NK-92 (cell line): ENCODE data around the gene STK33.

ENCODE experiments used
- DNase-seq: peaks from one replicate; lab custom pipeline; 2025; ENCODE audit not compliant: unreplicated experiment; lab: John Stamatoyannopoulos, UW

STK33 gene

GRCh38 chr11:8375932-8376331, 218.1 kb downstream of the STK33 start:
- no peak for DNase-seq

GRCh38 chr11:8375460-8375859, 218.6 kb downstream of the STK33 start:
- no peak for DNase-seq

GRCh38 chr11:8374716-8375115, 219.3 kb downstream of the STK33 start:
- DNase-seq = no peak

DNA sequence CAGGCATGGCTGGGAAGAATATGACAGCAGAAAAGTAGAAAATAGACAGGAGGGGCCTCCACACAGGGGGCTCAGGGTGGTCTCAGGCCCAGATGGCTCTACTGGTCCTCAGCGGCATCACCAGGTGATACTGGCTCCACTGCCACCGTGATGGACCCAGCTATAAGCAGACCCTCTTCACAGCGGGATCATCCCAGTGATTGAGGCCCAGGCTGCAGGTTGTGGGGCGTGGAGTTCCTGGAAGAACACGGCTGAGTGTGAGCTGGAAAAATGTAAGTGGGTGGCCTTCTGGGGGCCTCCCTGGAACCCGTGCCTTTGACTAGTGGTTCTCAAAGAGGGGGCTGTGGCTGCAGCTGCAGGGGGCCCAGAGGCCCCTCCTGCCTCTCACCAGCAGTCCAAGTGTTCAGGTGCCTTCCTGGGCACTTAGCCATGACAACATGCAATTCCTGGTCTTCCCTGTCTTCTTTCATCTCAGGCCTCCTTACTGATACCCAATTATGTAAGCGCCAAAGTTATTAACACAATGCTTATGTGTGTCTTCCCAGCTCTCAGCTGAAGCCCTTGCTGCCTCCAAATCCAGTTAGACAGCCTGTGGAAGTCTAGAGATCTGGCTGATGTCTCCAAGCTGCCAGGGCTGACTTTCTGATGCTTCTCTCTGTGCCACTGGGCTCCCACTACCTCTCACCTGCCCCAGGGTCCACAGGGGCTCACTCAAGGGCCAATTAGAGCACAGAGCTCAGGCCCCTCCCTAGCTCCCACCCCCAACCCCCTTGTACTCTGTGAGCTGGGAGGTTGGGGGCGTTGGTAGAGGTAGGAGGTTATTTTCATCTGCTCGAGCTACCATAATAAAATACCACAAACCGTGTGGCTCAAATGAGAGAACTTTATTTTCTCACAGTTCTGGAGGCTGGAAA, 220.3 kb downstream of the STK33 start:
- DNase-seq = no peak

DNA sequence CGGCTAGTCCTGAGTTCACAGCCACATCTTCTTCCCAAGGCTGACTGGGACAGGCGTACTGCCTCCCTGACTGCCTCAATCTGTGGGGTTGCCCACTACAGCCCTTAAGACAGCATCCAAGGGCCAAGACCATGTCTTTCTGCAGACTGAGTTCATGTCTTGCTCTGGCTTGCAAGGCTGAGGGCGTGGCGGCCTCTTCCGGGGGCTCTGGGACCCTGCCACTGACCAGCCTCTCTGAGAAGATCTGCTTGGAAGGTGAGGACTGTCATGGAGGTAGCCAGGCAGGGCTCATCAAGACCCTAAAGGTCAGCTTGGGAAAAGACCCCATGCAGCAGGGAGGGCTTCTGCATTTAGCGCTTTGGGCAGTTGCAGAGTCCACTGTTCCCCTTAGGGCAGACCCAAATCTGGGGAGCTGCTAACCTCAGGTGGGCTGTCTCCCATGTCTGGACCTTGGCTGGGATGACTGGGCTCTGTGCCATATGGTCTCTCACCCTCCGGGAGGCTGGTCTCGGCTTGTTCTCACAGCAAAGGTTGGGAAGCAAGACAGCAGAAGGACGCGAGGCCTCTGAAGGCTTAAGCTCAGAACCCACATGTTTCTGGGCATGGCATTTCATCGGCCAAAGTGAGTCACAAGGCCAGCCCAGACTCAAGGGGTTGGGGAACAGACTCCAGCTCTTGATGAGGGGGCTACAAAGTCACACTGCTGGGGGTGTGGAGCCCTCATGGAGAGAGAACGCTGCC, 221.2 kb downstream of the STK33 start:
- DNase-seq = no peak

GRCh38 chr11:8371516-8371884, 222.5 kb downstream of the STK33 start:
- no peak for DNase-seq

DNA sequence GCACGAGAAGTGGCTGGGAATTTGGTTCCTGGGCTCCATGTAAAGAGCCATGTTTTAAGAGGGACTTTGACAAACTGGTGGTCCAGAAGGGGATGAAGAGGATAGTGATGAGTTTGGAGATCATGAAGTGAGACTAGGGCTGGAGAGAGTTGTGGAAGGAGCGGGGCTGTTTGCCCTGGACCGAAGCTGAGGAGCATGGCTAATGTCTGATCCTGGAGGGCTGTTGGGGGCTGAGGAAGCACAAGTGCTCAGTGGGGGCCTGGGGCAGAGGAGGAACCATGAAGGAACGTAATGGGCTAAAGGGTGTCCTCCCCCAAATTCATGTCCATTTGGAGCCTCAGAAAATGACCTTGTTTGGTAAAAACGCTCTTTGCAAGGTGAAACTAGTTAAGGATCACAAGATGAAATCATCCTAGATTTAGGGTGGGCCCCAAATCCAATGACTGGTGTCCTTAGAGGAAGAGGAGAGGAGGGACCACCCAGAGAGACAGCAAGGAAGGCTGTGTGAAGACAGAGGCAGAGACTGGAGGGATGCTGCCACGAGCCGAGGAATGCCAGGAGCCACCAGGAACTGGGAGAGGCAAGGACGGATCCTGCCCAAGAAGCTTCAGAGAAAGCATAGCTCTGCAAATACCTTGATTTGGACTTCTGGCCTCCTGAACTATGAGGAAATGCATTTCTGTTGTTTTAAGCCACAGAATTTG, 223.1 kb downstream of the STK33 start:
- DNase-seq = no peak

DNA sequence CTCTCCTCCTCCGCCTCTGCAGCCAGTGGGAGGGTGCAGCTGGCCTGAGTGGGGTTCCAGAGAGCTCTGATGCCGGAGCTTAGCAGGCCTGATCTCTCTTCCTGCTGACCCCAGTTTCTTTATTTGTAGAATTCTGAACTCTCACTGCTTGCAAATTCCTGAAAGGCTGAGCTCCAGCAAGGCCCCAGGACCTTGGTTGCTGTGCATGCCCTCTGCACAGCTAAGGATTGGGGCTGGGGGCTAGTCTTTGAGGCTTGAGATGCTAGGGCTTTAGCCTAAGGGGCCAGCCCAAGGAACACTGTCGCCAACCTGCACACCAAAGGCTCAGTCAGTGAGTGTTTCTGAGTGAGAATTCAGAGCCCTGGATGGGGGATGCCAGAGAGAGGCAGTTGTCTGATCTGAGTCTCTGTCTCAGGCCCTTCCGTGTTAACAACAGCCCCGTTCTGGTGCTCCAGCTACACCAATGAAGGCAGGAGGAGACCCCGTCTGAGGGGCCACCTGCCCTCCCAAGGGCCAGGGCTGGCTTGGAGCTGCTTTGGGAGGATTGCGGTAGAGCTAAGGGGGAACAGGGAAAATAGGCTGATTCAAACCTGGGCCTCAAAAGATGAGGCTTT, 224.3 kb downstream of the STK33 start:
- no peak for DNase-seq

DNA sequence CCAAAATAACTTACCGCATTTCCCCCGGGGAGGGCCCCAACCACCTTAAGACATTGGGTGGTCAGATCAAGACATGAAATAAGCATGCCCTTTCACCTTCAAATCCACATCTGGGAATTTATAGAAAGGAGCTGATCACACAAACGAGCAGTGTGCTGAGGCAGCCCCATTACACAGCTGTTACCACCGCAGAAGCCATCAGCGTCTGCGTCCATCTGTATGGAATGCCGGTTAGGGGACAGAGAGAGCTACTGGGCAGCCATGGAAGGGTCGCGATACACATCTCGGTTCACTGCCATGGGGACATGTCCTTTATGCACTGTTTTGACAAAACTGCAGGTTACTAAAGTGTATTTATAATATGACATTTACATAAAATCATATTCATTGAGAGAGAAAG, 225.3 kb downstream of the STK33 start:
- DNase-seq = no peak

DNA sequence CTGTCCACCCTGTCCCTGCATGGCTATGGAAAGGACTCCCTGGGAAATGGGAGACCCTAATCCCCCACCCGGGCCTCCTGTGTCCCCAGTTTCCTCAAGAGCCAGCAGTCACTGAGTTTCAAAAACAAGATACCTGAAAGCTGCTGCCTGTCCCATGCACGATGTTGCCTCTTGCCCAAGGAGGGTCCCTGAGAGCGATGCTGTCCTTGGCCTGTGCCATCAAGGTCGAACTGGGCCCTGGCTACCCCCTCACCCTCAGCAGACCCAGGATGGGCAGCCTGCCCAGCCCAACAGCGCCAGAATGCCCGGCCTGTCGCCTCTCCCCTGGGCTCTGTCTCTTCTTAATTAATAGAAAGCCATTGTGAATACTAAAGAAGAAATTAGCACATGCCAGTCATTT, 225.8 kb downstream of the STK33 start:
- DNase-seq = no peak

DNA sequence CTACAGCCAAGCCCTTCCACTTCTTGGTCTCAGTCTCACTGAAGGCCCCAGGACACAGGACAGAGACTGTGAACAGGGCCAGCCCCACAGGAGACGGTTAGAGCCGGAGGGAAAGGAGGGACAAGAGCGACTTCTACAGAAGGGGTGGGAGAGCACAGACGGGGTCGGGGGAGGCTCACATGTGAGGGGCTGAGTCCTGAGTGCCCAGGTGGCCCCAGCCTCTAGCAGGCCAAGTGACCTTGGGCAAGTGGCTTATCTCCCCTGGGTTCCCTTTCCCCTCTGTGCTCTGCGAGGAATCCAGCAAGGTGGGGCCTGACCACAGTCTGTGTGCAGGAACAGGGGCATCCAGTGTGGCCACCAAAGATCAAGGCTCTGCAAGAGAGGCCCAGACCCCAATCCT, 227.7 kb downstream of the STK33 start:
- no peak for DNase-seq

- DNase-seq = no peak
These were observed 228.6 kb downstream of the STK33 start for GRCh38 chr11:8365216-8365941.

GRCh38 chr11:8363921-8364320, 230.1 kb downstream of the STK33 start:
- DNase-seq = no peak

DNA sequence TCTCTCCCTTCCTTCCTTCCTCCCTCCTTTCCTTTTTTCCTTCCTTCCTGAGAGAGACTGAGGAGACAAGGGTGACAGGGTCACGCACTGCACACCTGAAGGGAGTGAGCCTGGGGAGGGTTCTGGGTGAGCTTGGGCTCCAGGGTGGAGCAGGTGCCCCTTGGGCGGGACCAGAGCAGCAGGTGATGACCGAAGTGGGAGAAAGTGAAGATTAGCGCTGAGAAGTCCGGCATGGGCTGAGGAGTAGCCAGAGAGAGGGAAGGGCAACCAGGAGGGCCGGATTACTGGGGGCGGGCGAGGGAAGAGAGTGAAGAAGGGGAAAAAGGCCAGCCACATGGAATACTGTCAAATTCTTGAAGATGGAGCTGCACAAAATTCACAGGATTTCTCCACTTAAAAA, 231.1 kb downstream of the STK33 start:
- no peak for DNase-seq

DNA sequence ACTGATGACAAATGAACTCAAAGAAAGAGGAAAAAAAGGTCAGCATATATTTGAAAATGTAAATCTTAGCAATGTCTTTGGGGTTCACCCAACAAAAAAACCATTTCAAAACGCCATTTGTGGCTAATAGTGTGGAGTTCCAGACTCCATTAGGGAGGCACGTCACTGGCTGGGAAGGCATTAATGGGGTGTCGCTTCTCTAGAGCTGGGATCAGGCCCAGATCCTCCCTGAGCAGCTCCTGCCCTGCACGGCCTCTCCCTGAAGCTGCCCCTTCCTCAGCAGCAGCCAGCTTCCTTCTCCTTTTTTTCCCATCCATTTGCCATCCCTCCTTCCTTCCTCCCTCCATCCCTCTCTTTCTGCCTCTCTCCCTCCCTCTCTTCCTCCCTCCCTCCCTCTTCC, 231.5 kb downstream of the STK33 start:
- no peak for DNase-seq

DNA sequence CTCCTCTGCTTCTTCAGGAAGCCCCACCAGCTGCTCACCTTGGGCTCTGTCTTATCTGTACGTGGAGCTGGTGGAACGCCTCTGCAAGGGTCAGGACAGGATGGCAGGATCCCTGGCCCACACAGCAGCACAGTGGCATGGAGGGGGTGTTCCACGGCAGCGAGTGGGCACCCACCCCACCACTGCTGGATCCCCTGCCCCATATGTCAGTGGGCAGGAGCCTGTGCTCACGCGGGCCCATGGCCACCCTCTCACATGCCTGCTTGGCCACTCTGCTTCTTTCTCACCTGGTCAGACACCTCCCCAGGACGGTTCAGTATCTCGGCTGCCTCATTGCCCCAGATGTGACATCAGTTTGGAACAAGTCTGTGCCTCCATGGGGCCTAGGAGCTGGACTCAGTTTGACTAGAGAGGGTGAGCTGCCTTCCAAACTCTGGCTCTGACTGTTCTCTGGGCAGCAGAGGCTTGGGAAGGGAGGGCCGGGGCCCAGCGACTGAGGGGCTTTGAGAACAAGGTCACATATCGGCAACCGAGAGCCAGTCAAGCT, 232.3 kb downstream of the STK33 start:
- no peak for DNase-seq

DNA sequence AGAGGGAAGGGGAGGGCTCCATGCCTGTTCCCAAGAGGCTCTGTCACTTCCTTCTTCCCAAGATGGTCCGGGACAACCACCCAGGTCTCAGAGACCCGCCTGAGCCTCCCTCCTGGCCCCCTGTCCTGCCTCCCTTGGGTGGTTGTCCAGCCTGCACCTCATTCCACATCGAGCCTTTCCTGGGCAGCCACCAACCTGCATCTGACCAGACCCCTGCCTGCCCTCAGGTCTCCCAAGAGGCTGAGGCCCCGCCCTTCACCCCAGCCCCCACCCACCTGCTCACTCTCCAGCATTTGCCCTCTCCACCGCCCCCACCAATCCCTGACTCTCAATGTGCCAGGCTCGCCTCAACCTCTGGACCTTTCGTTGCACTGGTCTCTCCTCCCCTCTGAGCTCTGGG, 232.8 kb downstream of the STK33 start:
- DNase-seq = no peak

DNA sequence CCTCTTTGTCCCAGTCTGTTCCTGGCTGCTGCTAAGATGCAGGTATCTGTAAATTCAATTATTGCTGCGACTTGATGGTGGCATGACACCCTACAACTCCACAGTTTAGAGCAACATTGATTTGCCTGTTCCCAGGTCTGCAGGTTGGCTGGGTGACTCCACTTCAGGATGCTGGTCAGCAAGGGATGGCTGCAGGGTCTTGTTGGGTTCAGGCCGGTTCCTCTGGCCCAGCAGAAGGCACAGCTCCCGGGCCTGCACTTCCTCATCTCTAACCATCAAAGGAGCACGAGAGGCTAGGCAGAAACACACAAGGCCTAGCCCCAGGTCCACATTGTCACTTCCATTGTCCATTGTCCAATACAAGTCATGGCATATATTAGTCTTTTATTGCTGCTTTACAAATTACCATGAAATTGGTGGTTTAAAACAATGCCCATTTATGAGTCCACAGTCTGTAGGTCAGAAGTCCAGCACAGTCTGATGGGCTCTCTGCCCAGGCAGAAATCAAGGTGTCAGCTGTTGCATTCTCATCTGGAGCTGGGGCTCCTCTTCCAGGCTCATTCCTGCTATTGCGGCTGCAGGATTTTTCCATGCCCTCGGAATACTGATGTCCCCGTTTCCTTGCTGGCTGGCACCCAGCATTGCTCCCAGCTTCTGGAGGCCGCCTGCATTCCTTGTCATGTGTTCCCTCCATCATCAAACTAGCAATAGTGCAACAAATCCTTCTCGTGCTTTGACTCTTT, 233.8 kb downstream of the STK33 start:
- no peak for DNase-seq

- no peak for DNase-seq
These were observed 234.5 kb downstream of the STK33 start for GRCh38 chr11:8359521-8359920.
